GM12874 (cell line): ENCODE data around the gene ZRSR2.

Experiments
- TF ChIP-seq, protein P1 (sequence below): IDR thresholded peaks from 2 replicates; pipeline ENCODE4 v1.5.1; 2011; ENCODE audit warnings: low read depth, mild to moderate bottlenecking, control low read depth, low read length, moderate library complexity; ENCODE audit not compliant: insufficient read depth

ZRSR2 gene

DNA sequence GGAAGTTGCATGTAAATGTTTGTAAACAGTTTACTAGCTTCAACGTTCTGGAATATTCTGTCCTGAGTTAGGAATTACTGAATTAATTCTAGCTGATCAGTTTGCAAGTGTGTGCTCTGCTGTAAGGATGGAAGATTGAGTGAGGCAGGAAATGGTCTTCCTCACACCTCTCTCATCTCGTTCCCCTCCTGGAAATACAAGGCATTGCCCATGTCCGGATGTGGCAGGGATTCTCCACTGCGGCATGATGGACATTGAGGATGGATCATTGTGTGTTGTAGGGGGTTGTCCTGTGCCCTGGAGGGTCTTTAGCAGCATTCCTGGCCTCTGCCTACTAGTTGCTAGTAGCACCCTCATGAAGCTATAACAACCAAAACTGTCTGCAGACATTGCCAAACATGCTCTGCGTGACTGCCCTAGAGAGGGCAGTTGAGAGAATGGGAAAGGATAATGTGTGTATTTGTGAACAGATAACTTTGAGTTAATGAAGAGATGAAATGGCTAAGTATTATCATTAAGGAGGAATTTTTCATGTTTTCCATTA, 39.6 kb upstream of the ZRSR2 start:
- TF ChIP-seq, protein P1, sequence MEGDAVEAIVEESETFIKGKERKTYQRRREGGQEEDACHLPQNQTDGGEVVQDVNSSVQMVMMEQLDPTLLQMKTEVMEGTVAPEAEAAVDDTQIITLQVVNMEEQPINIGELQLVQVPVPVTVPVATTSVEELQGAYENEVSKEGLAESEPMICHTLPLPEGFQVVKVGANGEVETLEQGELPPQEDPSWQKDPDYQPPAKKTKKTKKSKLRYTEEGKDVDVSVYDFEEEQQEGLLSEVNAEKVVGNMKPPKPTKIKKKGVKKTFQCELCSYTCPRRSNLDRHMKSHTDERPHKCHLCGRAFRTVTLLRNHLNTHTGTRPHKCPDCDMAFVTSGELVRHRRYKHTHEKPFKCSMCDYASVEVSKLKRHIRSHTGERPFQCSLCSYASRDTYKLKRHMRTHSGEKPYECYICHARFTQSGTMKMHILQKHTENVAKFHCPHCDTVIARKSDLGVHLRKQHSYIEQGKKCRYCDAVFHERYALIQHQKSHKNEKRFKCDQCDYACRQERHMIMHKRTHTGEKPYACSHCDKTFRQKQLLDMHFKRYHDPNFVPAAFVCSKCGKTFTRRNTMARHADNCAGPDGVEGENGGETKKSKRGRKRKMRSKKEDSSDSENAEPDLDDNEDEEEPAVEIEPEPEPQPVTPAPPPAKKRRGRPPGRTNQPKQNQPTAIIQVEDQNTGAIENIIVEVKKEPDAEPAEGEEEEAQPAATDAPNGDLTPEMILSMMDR = no peak

DNA sequence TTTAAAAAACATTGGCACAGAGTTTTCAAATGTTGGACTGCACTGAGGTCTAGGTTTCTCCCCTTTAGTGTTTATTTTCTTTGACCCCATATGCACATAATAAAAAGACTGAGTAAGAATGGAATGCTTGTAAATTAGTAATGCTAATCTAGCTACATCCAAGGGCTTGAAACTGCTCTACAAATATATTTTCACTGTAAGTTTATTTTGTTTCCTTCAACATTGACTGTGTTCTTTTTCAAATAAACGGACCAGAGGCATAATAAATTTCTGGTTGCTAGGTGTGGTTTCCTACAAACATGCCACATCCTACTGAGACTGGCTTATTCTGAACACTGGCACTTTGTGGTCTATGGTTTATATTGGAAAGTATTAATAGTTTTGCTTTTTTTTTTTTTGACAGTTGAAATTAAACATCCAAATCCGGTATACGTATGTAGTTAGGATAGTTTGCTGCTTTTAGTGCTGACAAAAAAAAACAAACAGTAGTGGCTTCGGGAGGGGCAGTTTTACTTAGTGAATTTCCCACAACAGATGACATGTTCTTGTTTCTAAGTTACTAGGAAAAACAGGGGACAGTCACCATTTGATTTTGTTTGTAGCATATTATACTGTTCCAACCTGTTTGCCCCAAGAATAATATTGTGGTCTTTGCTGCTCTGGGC, 39.0 kb upstream of the ZRSR2 start:
- TF ChIP-seq, protein P1 = no peak

DNA sequence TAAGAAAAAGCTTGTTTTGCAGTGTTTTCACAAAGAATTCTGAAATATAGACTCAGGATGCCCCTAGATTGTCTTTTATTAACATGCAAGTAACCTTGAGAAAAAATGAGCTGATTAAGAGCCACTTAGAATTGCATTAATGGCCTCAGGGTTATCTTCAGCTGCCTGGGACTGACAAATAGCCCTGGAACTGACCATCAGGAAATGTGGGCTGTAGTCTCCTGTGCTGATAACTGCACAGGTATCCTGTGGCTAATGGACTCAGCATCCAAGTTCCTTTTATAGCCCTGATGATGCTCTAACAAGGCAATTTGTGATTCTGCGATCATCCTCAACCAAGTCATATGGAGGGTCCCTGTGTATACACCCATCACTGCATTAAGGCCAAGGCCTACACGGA, 35.2 kb upstream of the ZRSR2 start:
- TF ChIP-seq, protein P1 = no peak

DNA sequence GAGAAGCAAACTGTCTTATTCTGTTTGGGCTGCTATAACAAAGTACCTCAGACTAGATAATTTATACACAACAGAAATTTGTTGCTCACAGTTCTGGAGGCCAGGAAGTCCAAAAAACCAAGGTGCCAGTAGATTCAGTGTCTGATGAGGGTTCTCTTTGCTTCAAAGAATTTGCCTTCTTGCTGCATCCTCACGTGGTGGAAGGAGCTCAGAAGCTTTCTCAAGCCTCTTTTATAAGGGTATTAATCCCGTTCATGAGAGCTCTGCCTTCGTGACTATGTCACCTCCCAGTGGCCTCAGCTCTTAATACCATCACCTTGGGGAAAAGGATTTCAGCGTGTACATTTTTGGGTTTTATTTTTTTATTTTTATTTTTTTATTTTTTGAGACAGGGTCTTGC, 32.1 kb upstream of the ZRSR2 start:
- TF ChIP-seq, protein P1 = no peak

DNA sequence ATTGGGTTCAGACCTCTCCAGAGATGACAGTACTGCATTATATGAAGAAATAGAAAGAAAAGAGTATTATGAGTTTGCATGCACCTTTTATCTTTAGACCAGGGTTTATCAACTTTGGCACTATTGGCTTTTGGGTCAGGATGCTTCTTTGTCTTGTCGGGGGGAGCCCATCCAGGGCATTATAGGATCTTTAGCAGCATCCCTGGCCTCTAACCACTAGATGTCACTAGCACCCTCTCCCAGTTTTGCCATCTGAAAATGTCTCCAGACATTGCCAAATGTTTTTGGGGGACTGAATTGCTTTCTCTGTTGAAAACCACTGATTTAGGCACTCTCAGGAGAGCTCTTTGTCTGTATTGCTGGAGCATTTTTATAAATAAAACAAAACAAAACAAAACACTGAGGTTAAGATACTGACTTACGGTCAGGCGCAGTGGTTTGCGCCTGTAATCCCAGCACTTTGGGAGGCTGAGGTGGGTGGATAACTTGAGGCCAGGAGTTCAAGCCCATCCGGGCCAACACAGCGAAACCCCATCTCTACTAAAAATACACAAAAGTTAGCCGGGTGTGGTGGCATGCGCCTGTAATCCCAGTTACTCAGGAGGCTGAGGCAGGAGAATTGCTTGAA, 28.6 kb upstream of the ZRSR2 start:
- TF ChIP-seq, protein P1 = peak; percentile 65; the same call in 1 of the 2 replicates

DNA sequence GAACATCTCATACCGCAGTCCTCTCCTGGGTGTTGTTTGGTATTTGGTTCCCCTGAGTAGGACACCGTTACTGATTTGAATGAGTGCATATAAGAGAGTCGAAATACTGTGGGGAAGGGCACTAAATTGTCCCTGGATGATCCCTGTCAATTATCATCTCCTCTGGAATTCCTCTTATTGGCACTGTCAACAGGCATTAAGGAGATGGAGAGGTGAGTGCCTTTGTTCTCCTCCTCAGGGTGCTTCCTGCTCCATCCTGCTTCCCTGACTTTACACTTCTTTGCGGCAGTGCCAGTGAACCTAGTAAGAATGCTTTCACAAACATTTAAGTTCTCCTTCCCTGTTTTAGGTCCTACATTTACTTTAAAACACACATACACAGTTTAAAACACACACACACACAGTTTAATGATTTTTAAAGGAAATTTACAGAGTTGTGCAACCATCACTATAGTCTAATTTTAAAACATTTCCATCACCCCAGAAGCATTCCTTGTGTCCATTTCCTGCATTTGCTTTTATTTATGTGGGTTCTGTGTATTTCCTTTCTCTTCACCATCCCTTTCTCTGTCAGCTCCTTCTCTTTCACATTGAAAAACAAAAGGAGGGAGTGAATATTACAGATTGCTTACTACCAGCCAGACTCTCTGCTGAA, 20.9 kb upstream of the ZRSR2 start:
- TF ChIP-seq, protein P1 = no peak

DNA sequence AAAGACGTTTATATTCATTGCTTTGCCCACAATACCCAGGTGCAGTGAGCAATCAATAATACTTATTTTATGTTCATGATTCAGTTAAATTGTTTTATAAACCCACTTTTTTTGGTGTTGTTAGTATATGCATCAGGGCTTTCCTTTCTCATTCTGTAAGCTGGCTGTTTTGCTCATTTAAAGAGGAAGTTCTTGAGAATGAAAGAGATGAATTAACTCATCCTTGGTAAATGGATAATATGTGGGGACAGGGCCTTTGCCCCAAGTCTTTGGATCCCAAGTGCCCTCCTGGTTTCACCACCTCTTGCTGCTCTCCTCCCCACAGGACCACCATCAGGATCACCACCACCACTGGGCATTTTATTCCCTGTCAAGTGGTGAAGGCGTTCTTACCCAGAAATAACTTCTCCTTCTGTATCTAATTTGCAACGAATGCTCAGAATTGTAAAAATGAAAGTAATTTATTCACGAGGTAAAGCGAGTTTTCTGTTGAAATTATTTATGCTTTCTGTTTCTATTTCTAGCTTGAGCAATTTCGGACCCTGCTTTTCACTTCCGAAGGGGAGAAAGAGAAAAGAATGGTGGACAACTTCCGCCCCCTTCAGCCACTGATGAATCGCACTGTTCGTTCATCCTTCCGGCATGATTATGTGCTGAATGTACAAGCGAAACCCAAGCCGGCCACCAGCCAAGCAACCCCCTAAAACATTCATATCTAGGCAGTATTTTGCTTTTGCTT, 8.2 kb upstream of the ZRSR2 start:
- TF ChIP-seq, protein P1 = no peak
